D721Med (cell line): Measurements from ENCODE around the gene PTPRG.

Experiments
- DNase-seq: peaks from one replicate; pipeline ENCODE4 v3.0.0; 2011; ENCODE audit warnings: low spot score; ENCODE audit not compliant: insufficient read length
- FAIRE-seq: peaks from 2 replicates; lab custom pipeline; 2011; peaks lifted over from hg19 to GRCh38; lab: Jason Lieb, UNC
- TF ChIP-seq, protein P1 (sequence below): IDR thresholded peaks from 2 replicates; pipeline ENCODE4 v1.5.1; 2012; ENCODE audit warnings: mild to moderate bottlenecking, control low read depth; ENCODE audit not compliant: insufficient read depth; ENCODE audit errors: missing control alignments

PTPRG gene

DNA sequence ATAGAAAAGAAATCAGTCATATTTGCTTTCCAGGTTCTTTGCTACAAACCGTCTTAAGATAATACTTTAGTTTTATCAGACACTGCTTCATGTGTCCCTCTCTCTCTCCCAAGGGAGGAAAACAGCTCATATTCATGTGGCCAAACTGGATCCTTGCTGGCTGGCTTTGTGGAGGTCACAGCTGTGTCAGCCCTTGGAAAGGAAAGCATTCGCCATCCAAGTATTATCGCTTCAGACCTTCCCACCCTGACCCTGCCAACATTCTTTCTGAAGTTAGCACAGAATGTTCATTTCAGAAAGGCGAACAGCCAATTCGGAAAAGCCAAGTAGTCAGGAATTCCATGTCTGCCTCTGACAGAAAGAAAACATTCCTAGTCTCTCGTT is 598.3 kb downstream of the PTPRG start:
- no peak for FAIRE-seq
- DNase-seq, result no peak
- TF ChIP-seq, protein P1, sequence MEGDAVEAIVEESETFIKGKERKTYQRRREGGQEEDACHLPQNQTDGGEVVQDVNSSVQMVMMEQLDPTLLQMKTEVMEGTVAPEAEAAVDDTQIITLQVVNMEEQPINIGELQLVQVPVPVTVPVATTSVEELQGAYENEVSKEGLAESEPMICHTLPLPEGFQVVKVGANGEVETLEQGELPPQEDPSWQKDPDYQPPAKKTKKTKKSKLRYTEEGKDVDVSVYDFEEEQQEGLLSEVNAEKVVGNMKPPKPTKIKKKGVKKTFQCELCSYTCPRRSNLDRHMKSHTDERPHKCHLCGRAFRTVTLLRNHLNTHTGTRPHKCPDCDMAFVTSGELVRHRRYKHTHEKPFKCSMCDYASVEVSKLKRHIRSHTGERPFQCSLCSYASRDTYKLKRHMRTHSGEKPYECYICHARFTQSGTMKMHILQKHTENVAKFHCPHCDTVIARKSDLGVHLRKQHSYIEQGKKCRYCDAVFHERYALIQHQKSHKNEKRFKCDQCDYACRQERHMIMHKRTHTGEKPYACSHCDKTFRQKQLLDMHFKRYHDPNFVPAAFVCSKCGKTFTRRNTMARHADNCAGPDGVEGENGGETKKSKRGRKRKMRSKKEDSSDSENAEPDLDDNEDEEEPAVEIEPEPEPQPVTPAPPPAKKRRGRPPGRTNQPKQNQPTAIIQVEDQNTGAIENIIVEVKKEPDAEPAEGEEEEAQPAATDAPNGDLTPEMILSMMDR, result no peak

DNA sequence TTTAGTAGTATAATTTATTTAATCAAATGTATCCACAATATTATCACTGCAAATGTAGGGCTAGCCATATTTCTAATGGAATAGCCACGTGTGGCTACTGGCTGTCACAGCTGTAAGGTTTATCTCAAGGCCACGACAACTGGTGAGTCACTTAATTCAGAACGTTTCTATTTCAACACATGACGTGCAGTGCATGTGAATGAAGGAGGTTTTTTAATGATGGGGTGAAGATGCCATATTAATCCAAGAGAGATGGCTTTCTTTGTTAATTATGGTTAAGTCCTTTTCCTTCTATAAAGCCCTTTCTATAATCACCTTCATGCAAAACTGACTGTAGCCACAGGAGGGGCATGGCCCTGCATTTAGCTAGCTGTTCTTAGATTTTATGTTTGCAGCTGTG is 600.0 kb downstream of the PTPRG start:
- DNase-seq (no peak), FAIRE-seq (no peak)
- TF ChIP-seq, protein P1, result no peak

DNA sequence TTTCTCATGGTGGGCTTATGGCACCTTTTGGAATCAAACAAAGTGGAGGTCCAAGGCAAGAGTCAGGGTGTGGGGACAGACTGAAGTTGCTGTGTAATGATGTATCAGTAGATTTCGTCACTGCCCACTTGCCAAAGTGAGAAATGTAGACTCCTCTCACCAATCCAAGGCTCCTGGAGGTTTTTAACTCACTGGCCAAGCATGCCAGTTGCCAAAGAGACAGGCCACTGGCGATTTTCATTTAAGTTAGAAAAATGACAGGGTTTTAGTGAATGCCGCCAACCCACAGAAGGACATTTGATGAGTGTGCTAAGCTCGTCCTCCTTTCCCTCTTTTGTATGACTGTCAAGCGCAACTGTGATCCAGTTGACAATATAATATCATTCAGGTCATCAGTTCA is 602.8 kb downstream of the PTPRG start:
- DNase-seq (no peak), FAIRE-seq (no peak)
- TF ChIP-seq, protein P1, result no peak

DNA sequence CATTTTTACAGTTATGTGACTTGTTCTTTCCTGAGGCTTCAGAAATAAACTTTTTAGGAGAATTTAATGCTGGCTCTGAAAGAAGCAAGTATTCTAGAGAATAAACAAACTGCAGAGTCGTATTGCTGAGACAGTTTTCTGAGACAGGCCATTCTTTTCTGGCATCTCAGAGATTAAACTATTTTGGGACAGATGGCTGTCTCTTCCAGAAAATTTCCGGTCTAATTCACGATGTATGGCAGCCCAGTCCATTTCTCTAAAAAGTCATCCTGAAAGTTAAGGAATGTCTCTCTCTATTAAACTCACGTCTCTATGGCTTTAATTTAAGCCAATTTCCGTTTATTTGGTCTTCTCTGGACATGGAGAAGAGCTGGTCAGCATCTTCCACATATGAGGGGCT is 603.4 kb downstream of the PTPRG start:
- TF ChIP-seq, protein P1, result no peak
- FAIRE-seq, result no peak

DNA sequence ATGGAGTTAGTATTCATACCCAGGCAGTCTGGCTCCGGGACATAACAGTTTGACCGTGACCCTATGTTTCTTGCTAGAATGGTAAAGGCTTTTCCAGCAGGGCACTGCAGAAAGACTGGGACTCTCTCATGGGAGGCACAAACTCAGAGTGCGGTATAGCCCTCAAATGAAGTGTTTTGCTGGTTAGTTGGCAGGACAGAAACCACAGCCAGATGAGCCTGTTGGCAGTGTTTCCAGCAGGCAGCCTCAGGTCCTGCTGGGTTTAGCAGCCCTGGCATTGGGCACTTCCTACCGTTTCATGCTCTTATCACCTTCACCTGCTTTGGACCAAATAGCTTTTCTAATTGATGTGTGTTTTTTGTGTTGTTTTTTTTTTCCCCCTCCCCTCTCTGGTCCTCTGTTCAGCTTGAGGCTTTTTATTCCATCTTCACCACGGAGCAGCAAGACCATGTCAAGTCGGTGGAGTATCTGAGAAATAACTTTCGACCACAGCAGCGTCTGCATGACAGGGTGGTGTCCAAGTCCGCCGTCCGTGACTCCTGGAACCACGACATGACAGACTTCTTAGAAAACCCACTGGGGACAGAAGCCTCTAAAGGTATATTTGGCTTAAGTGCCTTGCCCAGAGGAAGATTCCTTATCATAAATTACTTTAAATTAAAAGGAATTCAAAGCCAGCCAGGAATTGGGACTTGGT is 606.3 kb downstream of the PTPRG start:
- FAIRE-seq, result no peak
- DNase-seq, result no peak
- TF ChIP-seq, protein P1, result no peak

More for the DNA sequence above, 603.4 kb downstream of the PTPRG start:
- no peak for DNase-seq

GRCh38 chr3:62168356-62168755 is 607.0 kb downstream of the PTPRG start:
- no peak for DNase-seq
- no peak for FAIRE-seq
- TF ChIP-seq, protein P1, result no peak

- TF ChIP-seq, protein P1, result no peak
- FAIRE-seq, result no peak
- DNase-seq, result no peak
These were observed 608.7 kb downstream of the PTPRG start for GRCh38 chr3:62169906-62170660.
